PC-9 (cell line): Measurements from ENCODE around the gene MMP13. TPM values are rescaled to one million over a fixed set of nuclear protein-coding genes. Genes with fewer than 3 reads are reported as not detected.

Experiments used
- total RNA-seq: library from RNA; stranded (reverse); gene quantifications from 2 replicates; pipeline ENCODE4 v1.2.3, GENCODE V29; 2021

The MMP13 gene
- total RNA-seq, 1 experiment from 2014 or later = not detected

Other genes starting within 250 kb of the MMP13 start
- not detected in 2 replicates for gene MMP27, start 250.0 kb downstream of the MMP13 start, total RNA-seq
- gene MMP8, start 230.8 kb downstream of the MMP13 start, total RNA-seq = not detected in 2 replicates
- not detected in 2 replicates for gene MMP10, start 175.1 kb downstream of the MMP13 start, total RNA-seq
- 0.35 TPM in 1 of 2 replicates, not detected in the other for gene MMP1, start 157.6 kb downstream of the MMP13 start, total RNA-seq
- not detected in 2 replicates for gene MMP3, start 112.1 kb downstream of the MMP13 start, total RNA-seq
- not detected in 2 replicates for gene MMP12, start 80.8 kb downstream of the MMP13 start, total RNA-seq
- gene DCUN1D5, start 136.4 kb upstream of the MMP13 start, total RNA-seq = 42.7 and 53.4 TPM in 2 replicates
- gene DYNC2H1, start 153.7 kb upstream of the MMP13 start, total RNA-seq = 11.2 and 12.2 TPM in 2 replicates